Globus pallidus (tissue), 1 donor: Measurements from ENCODE around the gene CCDC175.

Source experiments
- DNase-seq: peaks from one replicate; pipeline ENCODE4 v3.0.0-alpha.2; 2015; ENCODE audit warnings: low spot score

The CCDC175 gene

DNA sequence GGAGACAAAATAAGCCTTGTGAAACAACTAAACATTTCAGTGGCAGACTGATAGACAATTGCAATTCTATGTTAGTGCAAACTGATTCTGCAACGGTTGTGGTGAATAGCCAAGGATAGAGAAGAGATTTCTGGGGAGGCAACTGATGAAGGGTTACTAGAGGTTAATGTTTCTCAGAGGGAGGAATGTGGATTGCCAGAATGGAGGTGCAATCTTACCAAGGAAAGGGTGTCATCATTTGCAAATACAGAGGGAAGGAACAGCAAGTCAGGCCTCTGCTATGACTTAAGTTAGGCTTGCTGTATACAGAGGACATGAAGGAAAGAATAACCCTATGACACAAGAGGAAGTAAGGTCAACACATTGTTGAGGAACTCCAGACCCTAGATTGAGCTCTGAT, 35.8 kb downstream of the CCDC175 start:
- no peak for DNase-seq

DNA sequence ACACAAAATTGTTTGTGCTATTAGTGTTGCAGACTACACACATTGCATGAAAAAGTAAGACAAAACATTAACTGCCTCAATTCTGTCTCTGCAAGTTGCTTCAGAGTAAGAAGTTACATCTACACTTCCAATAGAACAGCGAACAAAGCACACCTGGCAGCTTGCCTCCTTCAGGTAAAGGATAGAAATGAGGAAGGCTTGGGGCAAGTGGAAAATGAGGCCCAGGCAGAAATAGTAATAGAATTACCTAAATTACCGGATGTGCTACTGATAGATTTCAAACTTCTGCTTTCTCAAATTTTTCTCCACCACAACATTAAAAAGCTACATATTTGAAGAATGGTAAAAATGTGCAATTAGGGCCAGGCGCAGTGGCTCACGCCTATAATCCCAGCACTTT, 37.7 kb downstream of the CCDC175 start:
- no peak for DNase-seq

GRCh38 chr14:59537476-59537875, 39.1 kb downstream of the CCDC175 start:
- no peak for DNase-seq

DNA sequence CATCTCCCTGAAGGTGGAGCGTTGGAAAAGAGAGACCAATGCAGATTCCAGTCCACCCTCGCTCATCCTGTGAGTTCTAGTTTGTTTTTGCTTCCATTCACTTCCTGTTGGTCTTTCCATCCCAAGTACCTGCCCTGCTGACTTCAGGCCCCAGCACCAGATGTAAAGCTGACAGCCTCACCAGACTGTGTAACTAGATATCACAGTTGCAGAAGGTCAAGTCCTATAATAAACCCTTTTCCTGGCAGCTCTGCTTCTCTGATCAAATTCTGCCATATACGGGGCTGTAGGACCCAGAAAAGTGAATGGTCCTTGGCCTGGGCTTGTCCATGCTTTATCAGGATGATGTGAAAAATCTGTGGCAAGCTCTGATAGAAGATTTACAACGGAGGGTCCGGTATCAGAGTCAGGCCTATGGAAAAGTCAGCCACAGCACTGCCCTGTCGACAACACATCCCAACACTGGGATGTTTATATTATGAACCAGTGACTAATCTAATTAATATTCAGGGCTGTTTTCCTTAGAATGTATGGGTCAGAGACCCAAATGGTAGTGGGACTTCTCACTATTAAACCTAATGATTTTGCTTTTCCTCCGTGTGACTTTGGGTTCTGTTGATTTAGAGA, 42.1 kb downstream of the CCDC175 start:
- DNase-seq = no peak

DNA sequence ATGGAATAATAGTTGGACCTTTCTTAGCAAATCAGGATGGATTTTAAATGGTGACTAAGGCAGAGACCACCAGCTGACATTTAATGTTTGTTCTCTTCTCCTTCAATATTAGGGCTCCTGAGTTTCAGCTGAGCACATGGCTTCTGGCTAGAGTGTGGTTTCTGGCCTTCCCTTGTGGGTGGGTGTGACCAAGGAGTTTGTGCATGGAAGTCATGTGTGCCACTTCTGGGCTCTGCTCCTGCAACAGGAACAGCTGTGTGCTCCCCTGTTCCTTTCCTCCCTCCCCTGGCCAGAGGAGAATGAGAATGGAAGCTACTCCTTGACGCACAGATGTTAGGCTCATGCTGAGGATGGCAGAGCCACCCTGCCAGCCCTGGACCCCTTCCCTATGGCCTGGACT, 44.2 kb downstream of the CCDC175 start:
- no peak for DNase-seq

DNA sequence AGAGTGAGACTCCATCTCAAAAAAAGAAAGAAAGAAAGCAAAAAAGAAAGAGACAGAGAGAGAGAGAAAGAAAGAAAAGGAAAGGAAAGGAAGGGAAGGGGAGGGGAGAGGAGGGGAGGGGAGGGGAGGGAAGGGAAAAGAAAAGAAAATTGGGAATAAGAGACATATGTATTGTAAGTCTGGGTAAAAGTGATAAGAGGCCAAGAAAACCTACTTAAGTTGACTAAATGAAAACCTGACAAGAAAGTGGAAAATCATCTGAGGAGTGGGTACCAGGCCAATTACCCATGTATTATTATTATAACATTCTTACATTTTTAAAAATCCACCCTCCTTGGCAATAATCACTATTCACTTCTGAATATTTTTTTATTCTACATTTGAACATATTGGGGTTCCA, 46.3 kb downstream of the CCDC175 start:
- DNase-seq = no peak

DNA sequence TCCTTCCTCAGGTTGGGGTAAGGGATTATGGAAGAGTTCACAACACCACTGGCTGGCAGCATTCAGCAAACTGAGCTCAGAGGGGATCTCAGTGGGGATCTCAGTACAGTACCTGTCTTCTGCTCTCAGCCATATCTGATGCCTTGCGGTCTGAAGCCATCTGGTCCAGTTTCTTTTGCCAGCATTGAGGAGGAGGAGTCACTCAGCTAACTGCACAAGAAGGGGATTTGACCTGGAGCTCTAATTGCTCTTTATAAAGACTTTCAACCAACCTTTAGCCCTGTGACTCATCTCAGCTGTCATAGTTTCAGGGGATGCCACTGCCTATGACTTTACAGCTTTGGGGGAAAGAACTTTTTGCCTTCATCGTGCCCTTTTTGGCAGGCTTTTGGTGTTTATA, 47.4 kb downstream of the CCDC175 start:
- DNase-seq = no peak

DNA sequence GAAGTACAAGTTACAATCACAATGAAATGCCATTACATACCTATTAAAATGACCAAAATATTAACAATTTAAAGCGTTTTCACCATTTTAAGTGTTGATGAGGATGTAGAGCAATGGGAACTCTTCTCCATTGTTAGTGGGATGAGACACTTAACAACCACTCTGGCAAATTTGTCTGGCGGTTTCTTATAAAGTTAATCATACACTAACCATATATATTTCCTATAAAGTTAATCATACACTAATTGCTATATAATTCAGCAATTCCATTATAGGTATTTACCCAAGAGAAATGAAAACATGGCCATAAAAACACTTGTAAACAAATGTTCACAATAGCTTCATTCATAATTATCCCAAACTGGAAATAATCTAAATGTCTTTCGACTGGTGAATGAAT, 56.4 kb downstream of the CCDC175 start:
- no peak for DNase-seq

DNA sequence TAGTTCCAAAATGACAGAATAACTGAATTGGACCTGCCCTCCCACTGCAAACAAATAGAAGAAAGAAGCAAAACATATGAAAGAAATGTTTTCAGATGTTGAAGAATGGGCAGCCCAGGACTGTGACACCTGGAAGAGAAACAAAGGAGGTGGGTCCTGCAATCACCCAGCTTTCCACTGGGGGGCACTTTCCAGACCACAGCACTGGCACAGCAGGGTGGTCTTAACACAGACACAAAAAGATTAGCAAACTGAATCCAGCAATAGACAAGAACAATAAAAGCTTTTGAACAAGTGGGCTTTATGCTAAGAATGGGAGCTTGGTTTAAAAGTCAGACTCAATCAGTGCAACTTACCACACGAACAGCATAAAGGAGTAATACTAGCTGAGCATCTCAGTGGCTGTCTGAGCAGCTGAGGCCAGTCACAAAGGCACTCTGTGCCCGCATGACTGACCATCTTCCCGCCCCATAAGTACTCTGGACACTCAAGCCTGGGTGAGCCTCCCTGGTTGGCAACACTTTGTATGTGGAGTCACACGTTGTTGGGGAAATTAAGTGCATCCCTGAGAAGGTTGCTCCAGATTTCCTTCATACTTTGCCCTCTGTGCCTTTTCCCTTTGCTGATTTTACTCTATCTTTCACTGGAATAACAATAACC, 64.6 kb downstream of the CCDC175 start:
- no peak for DNase-seq

GRCh38 chr14:59510966-59511365, 65.6 kb downstream of the CCDC175 start:
- DNase-seq = no peak

- no peak for DNase-seq
Measured at GRCh38 chr14:59510001-59510400, 66.6 kb downstream of the CCDC175 start.

DNA sequence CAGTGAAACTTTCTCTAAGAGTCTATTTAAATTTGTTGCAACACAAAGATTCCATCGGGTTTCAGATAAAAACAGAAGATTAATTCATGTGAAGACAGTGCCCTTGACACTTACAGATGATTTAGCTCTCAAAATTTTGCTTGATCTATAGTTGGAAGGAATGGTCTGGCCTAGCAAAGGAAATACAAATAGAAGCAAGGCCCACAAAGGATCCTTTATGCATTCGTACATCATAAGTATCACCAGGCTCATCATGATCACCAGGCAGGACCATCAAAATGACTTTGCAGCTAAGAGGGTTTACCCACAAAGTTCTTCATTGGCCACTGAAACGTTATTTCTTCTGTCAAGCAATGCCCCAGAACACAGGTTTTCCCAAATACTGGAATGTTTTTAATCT, 67.5 kb downstream of the CCDC175 start:
- no peak for DNase-seq

DNA sequence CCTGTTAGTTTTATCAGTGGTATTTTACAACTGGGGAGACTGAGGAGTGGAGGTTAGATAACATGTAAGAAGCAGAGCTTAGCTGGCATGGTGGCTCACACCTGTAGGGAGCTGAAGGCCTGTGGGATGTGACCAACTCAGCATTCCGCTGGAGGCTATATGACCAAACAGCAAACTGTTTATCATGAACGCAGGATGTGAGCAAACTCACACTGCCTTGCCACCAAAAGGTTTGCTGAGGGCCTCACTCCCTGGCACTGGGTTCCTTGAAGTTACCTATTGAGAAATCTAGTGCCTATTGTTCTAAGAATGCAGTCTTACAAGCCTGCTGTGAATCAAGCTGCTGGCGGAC, 68.9 kb downstream of the CCDC175 start:
- no peak for DNase-seq

DNA sequence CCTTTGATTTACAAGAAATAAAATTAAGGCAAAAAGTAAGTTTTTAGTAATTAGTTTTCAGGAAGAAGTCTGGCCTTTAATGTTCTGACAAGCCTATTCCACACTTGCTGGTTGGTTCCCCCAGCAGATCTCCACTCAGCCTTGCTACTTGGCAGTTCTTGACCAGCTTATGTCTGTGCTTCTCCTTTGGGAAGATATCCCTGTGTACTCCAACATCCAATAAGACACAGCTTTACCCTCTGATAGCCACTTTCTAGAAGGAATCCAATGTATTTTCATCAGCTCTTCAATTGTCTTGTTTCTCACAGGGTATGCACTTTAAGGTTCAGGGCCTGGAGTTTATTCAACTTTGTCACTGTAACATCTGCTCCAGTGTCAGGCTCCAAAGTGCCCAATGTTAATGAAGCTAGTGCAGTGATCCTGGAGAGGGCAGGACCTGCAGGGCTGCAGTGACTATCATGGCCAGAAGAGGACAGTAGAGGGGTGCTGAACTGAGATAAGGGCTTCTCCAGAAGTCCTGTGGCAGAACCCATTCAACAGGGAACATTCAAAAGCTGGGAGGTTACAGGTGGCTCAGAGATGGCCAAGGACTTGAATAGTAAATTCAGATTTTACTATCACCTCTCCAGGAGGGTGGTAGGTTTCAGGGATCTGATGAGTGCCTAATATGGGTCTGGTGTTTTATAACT, 69.4 kb downstream of the CCDC175 start:
- peak; percentile 32 for DNase-seq

DNA sequence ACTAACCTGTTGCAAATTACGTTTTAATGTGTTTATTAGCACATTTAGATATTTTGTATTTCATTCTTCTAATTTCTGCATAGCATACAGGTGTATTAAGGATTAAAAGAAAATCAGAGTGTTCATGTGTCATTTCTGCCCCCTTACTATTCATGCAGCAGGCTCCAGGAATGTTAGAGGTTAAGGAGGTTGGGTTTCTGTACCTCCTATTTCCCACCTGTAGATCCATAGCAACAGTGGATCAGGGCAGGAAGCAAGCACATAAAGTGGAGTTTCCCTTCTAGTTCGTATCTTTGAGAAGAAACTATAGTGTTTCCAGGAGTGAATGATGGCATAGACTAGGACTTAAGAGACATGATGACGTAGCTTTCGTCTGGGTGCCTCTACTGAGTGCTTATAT, 73.4 kb downstream of the CCDC175 start:
- no peak for DNase-seq

GRCh38 chr14:59500732-59501131, 75.9 kb downstream of the CCDC175 start:
- DNase-seq = no peak

DNA sequence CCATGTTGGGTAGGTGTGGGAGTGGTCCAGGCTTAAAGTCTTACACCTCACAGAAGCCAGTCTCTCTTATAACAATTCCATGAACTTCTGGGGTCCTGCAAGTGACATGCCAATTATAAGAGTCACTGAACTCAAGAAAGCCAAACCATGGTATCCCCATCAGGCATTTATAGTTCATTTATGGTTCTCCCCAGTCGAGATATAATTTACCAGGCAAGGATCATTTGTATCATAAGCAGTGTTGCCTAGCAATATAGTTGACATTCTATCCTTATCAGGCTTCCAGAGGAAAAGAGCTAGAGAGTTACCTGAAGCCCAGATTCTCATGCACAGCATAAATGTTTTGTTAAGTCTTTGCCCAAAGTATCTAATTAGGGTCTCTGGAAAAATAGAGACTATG, 84.2 kb downstream of the CCDC175 start:
- no peak for DNase-seq

- DNase-seq = no peak
Measured at GRCh38 chr14:59490756-59491155, 85.9 kb downstream of the CCDC175 start.

DNA sequence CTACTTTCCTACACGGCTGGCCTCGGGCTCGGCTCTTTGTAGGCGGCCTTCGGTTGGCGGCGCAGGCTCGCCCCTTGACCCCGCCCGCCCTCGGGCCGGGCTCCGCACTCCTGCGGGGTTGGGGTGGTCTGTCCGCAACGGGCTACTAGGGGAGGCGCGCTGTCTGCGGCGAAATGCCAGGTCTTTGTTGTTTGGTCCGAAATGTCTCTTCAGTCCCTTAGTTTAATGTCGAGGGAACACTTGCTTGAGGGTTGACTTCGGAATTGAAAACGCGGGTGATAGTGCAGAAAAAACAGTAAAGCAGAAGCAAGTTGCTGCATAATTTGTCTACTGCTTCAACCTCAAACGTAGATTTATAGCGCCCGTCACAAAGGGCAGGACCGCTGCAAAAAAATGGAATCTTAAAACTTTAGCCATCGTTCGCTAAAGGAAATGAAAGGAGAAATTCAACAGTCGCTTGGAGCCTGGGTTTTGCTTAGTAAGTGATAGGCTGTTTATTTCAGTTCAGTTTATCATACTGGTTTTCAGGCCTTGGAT, 91.9 kb downstream of the CCDC175 start:
- DNase-seq = no peak

DNA sequence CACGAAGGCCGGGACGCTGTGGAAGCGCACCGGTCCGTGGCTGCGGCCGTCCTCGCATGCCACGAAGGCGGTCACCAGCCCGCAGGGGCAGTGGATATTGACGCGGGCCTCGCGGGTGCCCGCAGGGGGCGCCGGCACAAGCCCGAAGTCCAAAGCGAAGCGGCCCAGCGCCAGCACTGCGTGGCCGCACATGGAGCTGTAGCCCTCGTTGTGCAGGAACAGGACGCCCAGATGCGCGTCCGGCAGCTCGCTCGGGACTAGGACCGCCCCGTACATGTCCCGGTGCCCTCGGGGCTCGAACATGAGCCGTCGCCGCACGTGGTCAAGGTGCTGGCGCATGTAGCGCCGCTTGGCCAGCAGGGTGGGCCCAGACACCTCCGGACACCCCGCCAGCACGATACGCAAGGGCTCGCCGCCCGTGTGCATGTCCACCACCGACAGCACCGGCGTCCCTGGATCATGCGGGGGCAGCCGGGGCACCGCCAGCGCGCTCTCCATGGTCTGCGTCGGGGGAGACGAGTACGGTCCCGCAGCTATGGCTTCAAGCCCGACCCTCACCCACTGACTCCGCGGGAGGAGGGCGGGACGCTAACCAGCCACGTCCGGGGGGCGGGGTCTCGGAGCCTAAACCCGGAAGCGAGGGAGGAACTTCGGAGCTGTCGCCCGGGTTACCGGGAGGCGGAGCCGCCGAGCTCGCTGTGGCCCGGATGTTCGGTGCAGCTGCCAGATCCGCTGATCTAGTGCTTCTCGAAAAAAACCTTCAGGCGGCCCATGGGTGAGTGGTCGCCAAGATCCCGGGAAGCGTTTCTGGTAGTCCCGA, 92.6 kb downstream of the CCDC175 start, which contains the start of the genes JKAMP and L3HYPDH:
Gene JKAMP, plus strand, starts transcription at position 699 of the 820 bp plus-strand sequence. Its CDS starts 73 bp downstream, at position 772.
Gene L3HYPDH, minus strand, starts transcription at position 590 of the 820 bp plus-strand sequence. Its CDS starts 92 bp downstream, at position 498.
- peak; percentile 95 for DNase-seq

- no peak for DNase-seq
Measured at GRCh38 chr14:59483363-59483762, 93.2 kb downstream of the CCDC175 start.
